H9 (cell line): Measurements from ENCODE around the gene CACNA2D3. TPM values are rescaled to one million over a fixed set of nuclear protein-coding genes. Genes with fewer than 3 reads are reported as not detected.

ENCODE experiments used
- DNase-seq: peaks from one replicate; pipeline ENCODE4 v3.0.0-alpha.2; 2017
- H2AFZ ChIP-seq: one replicate; pipeline ENCODE4 v1.6.1; 2013; ENCODE audit warnings: mild to moderate bottlenecking, low read length, control low read depth, moderate library complexity
- H2AK5ac ChIP-seq: 2 replicates; pipeline ENCODE4 v1.6.1; 2013; ENCODE audit warnings: low read length, control low read depth, mixed read lengths; ENCODE audit not compliant: insufficient read length
- H2BK120ac ChIP-seq: one replicate; pipeline ENCODE4 v1.6.1; 2013; ENCODE audit warnings: low read depth, mild to moderate bottlenecking, low read length, control low read depth, inconsistent platforms; ENCODE audit not compliant: poor library complexity, severe bottlenecking
- H2BK12ac ChIP-seq: 2 replicates; pipeline ENCODE4 v1.6.1; 2013; ENCODE audit warnings: low read length, control low read depth, mixed read lengths, low read depth; ENCODE audit not compliant: insufficient read length
- H2BK15ac ChIP-seq: 2 replicates; pipeline ENCODE4 v1.6.1; 2013; ENCODE audit warnings: low read depth, low read length, control low read depth
- H2BK20ac ChIP-seq: one replicate; pipeline ENCODE4 v1.6.1; 2013; ENCODE audit warnings: low read depth, mild to moderate bottlenecking, low read length, control low read depth, inconsistent platforms; ENCODE audit not compliant: poor library complexity, severe bottlenecking
- H2BK5ac ChIP-seq: 2 replicates; pipeline ENCODE4 v1.6.1; 2013; ENCODE audit warnings: low read length, control low read depth, mixed read lengths; ENCODE audit not compliant: insufficient read length
- H3K14ac ChIP-seq: 2 replicates; pipeline ENCODE4 v1.6.1; 2013; ENCODE audit warnings: low read length, control low read depth; ENCODE audit not compliant: insufficient read depth
- H3K18ac ChIP-seq: 2 replicates; pipeline ENCODE4 v1.6.1; 2013; ENCODE audit warnings: low read depth, mild to moderate bottlenecking, mixed read lengths, low read length, control low read depth; ENCODE audit not compliant: insufficient read length
- H3K23ac ChIP-seq: 2 replicates; pipeline ENCODE4 v1.6.1; 2013; ENCODE audit warnings: low read length, control low read depth, mixed read lengths, low read depth; ENCODE audit not compliant: insufficient read length
- H3K23me2 ChIP-seq: 2 replicates; pipeline ENCODE4 v1.6.1; 2013; ENCODE audit warnings: low read depth, mild to moderate bottlenecking, mixed read lengths, low read length, control low read depth; ENCODE audit not compliant: insufficient read length, poor library complexity, severe bottlenecking
- H3K27ac ChIP-seq: 2 replicates; pipeline ENCODE4 v1.5.1; 2013; ENCODE audit warnings: low read length, control low read depth, mixed read lengths, low read depth; ENCODE audit not compliant: insufficient read length
- H3K27me3 ChIP-seq: 2 replicates; pipeline ENCODE4 v1.6.1; 2013; ENCODE audit warnings: low read length, control low read depth, inconsistent platforms; ENCODE audit not compliant: insufficient read depth
- H3K4ac ChIP-seq: 2 replicates; pipeline ENCODE4 v1.6.1; 2013; ENCODE audit warnings: low read depth, mild to moderate bottlenecking, control low read depth, inconsistent platforms, low read length, moderate library complexity
- H3K4me1 ChIP-seq: 2 replicates; pipeline ENCODE4 v1.6.1; 2013; ENCODE audit warnings: low read length, control low read depth, inconsistent platforms; ENCODE audit not compliant: insufficient read depth
- H3K4me2 ChIP-seq: 2 replicates; pipeline ENCODE4 v1.6.1; 2013; ENCODE audit warnings: low read length, control low read depth, mixed read lengths; ENCODE audit not compliant: insufficient read length, insufficient read depth
- H3K56ac ChIP-seq: 2 replicates; pipeline ENCODE4 v1.6.1; 2013; ENCODE audit warnings: low read depth, mild to moderate bottlenecking, mixed read lengths, low read length, control low read depth; ENCODE audit not compliant: insufficient read length
- H3K79me1 ChIP-seq: 2 replicates; pipeline ENCODE4 v1.6.1; 2013; ENCODE audit warnings: low read depth, mild to moderate bottlenecking, moderate library complexity, low read length, control low read depth, inconsistent platforms; ENCODE audit not compliant: insufficient read depth, poor library complexity, severe bottlenecking
- H3K79me2 ChIP-seq: 2 replicates; pipeline ENCODE4 v1.6.1; 2013; ENCODE audit warnings: low read length, control low read depth, inconsistent platforms; ENCODE audit not compliant: insufficient read depth
- H3K9ac ChIP-seq: 2 replicates; pipeline ENCODE4 v1.6.1; 2013; ENCODE audit warnings: low read length, control low read depth, mixed read lengths; ENCODE audit not compliant: insufficient read length; ENCODE audit errors: extremely low read depth
- H3K9me3 ChIP-seq: one replicate; pipeline ENCODE4 v1.6.1; 2013; ENCODE audit warnings: low read depth, low read length, inconsistent platforms; ENCODE audit not compliant: control insufficient read depth
- H3T11ph ChIP-seq: one replicate; pipeline ENCODE4 v1.6.1; 2013; ENCODE audit warnings: mild to moderate bottlenecking, low read length, control low read depth, inconsistent platforms
- H4K20me1 ChIP-seq: one replicate; pipeline ENCODE4 v1.6.1; 2013; ENCODE audit not compliant: control insufficient read depth, insufficient read length, insufficient read depth
- H4K5ac ChIP-seq: 2 replicates; pipeline ENCODE4 v1.6.1; 2013; ENCODE audit warnings: low read depth, mild to moderate bottlenecking, mixed read lengths, low read length, control low read depth; ENCODE audit not compliant: insufficient read length
- H4K8ac ChIP-seq: replicated peaks from 2 replicates; pipeline ENCODE4 v1.6.1; 2013; ENCODE audit warnings: low read length, control low read depth, mixed read lengths, low read depth; ENCODE audit not compliant: insufficient read length
- H4K91ac ChIP-seq: 2 replicates; pipeline ENCODE4 v1.6.1; 2013; ENCODE audit warnings: low read depth, mild to moderate bottlenecking, moderate library complexity, mixed read lengths, low read length, control low read depth; ENCODE audit not compliant: insufficient read length
- H3K27ac Mint-ChIP-seq, 3 experiments: 2 replicates in 2 of 3; 3 replicates in 1 of 3; pipeline ENCODE4 v1.8.0; 2020 to 2021; ENCODE audit warnings: mixed read lengths in 3 of 3, mild to moderate bottlenecking in 1 of 3, moderate library complexity in 1 of 3
- H3K27me3 Mint-ChIP-seq: 2 replicates; pipeline ENCODE4 v1.8.0; 2021; ENCODE audit warnings: low read depth, mild to moderate bottlenecking, moderate library complexity, mixed read lengths
- H3K36me3 Mint-ChIP-seq, 3 experiments: 2 replicates in 2 of 3; 3 replicates in 1 of 3; pipeline ENCODE4 v1.8.0; 2020 to 2021; ENCODE audit warnings: low read depth in 3 of 3, mixed read lengths in 3 of 3; ENCODE audit not compliant: insufficient read depth in 1 of 3
- H3K4me1 Mint-ChIP-seq, 2 experiments: 2 replicates each; pipeline ENCODE4 v1.8.0; 2020; ENCODE audit warnings: mixed read lengths in 2 of 2
- H3K4me3 Mint-ChIP-seq, 2 experiments: 2 replicates in 1 of 2; 3 replicates in 1 of 2; pipeline ENCODE4 v1.8.0; 2020 to 2021; ENCODE audit warnings: mild to moderate bottlenecking in 2 of 2, mixed read lengths in 2 of 2, moderate library complexity in 1 of 2
- H3K9me3 Mint-ChIP-seq, 2 experiments: 2 replicates in 1 of 2; 3 replicates in 1 of 2; pipeline ENCODE4 v1.8.0; 2020; ENCODE audit warnings: mild to moderate bottlenecking in 2 of 2, mixed read lengths in 2 of 2, moderate library complexity in 1 of 2
- WGBS: extraction: QIAGEN DNeasy Blood & Tissue Kit; methylation state at CpG from one replicate; pipeline ENCODE4 v1.1.7; 2013; ENCODE audit warnings: missing lambda C conversion rate, low lambda C conversion rate, mixed read lengths; ENCODE audit not compliant: insufficient read length; ENCODE audit errors: extremely low coverage; 5-methylcytosine and 5-hydroxymethylcytosine counted together
- total RNA-seq: library from RNA; stranded (reverse); gene quantifications from 2 replicates; pipeline ENCODE4 v1.2.1, GENCODE V29; 2021
- TF ChIP-seq, protein P1 (sequence below): fragments of 200-600 bp; sonication (generic); conservative IDR thresholded peaks from 3 replicates; pipeline ENCODE4 v1.8.0; 2021; ENCODE audit warnings: antibody characterized with exemption, mild to moderate bottlenecking

CACNA2D3 gene
- total RNA-seq, 1 experiment from 2014 or later = 3.2 TPM

DNA sequence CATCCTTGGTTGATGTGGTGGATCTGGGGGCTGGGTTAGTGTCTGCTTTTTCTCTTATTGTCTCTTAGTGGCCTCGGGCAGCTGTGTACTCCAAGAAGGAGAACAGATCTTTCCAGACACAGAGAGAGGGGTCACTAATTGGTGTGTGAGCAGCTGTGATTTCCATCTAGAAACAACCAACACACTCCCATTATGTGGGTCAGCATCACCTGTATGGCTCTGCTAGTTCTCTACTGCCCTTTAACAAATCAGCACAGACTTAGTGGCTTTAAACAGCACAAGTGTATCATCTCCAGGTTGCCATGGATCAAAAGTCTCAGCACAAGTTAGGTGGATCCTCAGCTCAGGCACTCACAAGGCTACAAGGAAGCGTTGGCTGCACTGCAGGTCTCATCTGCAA, 648.7 kb downstream of the CACNA2D3 start:
- Histone ChIP-seq H3K4ac (no peak overlapping the region), H4K91ac (no peak overlapping the region), H3K23ac (no peak overlapping the region), H2AFZ (no peak overlapping the region), H2AK5ac (no peak overlapping the region), H3K4me1 (peaks cover 5% of the 10 kb centered on the region; the same call in 1 of the 2 replicates), H3K27ac (no peak overlapping the region), H3K18ac (no peak overlapping the region), H2BK12ac (no peak overlapping the region), H3K56ac (no peak overlapping the region), H3K4me2 (no peak overlapping the region), H3K79me1 (no peaks in the 10 kb centered on the region), H4K5ac (no peak overlapping the region), H3K9ac (no peak overlapping the region), H2BK120ac (no peak overlapping the region), H3T11ph (no peak overlapping the region), H3K23me2 (no peaks in the 10 kb centered on the region), H3K14ac (no peak overlapping the region), H2BK15ac (no peak overlapping the region), H4K8ac (no peak overlapping the region), H4K20me1 (no peaks in the 10 kb centered on the region), H3K9me3 (no peaks in the 10 kb centered on the region), H3K27me3 (no peaks in the 10 kb centered on the region), H3K79me2 (no peaks in the 10 kb centered on the region), H2BK20ac (no peak overlapping the region), H2BK5ac (no peak overlapping the region)
- Mint-ChIP-seq H3K36me3 (peaks cover 3 to 5% (median 4%) of the 10 kb centered on the region in 3 experiments; a peak in 5 of 7 replicates), H3K27ac (no peak overlapping the region), H3K4me3 (no peak overlapping the region), H3K9me3 (no peaks in the 10 kb centered on the region), H3K4me1 (peaks cover 14 to 30% of the 10 kb centered on the region in 2 experiments), H3K27me3 (no peaks in the 10 kb centered on the region)
- TF ChIP-seq, protein P1, sequence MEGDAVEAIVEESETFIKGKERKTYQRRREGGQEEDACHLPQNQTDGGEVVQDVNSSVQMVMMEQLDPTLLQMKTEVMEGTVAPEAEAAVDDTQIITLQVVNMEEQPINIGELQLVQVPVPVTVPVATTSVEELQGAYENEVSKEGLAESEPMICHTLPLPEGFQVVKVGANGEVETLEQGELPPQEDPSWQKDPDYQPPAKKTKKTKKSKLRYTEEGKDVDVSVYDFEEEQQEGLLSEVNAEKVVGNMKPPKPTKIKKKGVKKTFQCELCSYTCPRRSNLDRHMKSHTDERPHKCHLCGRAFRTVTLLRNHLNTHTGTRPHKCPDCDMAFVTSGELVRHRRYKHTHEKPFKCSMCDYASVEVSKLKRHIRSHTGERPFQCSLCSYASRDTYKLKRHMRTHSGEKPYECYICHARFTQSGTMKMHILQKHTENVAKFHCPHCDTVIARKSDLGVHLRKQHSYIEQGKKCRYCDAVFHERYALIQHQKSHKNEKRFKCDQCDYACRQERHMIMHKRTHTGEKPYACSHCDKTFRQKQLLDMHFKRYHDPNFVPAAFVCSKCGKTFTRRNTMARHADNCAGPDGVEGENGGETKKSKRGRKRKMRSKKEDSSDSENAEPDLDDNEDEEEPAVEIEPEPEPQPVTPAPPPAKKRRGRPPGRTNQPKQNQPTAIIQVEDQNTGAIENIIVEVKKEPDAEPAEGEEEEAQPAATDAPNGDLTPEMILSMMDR = no peak
- DNase-seq = no peak
- no CpG with 5 or more reads among the region's 2 CpGs for WGBS
